Liver (tissue), 3 donors: ENCODE measurements around the gene FASN.

ENCODE experiments used
- GABPA ChIP-seq, 2 donors: IDR thresholded peaks in 1 of 2; conservative IDR thresholded peaks in 1 of 2; 2 replicates each; pipeline ENCODE4 v1.6.1; 2016; ENCODE audit warnings: antibody characterized with exemption in 2 of 2, mild to moderate bottlenecking in 1 of 2, moderate library complexity in 1 of 2
- RAD21 ChIP-seq, 2 donors: IDR thresholded peaks; 2 replicates each; pipeline ENCODE4 v1.6.1; 2016; ENCODE audit warnings: antibody characterized with exemption in 2 of 2, mild to moderate bottlenecking in 2 of 2
- YY1 ChIP-seq: IDR thresholded peaks from 2 replicates; pipeline ENCODE4 v1.6.1; 2016; ENCODE audit warnings: antibody characterized with exemption, mild to moderate bottlenecking
- TF ChIP-seq, protein P1 (sequence below): fragments of 150-350 bp; IDR thresholded peaks from 2 replicates; pipeline ENCODE4 v1.5.1; 2017; ENCODE audit warnings: improper control_type of control experiment, low read depth, low read length; ENCODE audit not compliant: missing input control
- TF ChIP-seq, protein P2 (sequence below): IDR thresholded peaks from 2 replicates; pipeline ENCODE4 v1.6.1; 2016; ENCODE audit warnings: antibody characterized with exemption
- TF ChIP-seq, protein P3 (sequence below): IDR thresholded peaks from 2 replicates; pipeline ENCODE4 v1.6.1; 2016; ENCODE audit warnings: antibody characterized with exemption, mild to moderate bottlenecking
- donor health status: healthy.
- donor health status: healthy.

DNA sequence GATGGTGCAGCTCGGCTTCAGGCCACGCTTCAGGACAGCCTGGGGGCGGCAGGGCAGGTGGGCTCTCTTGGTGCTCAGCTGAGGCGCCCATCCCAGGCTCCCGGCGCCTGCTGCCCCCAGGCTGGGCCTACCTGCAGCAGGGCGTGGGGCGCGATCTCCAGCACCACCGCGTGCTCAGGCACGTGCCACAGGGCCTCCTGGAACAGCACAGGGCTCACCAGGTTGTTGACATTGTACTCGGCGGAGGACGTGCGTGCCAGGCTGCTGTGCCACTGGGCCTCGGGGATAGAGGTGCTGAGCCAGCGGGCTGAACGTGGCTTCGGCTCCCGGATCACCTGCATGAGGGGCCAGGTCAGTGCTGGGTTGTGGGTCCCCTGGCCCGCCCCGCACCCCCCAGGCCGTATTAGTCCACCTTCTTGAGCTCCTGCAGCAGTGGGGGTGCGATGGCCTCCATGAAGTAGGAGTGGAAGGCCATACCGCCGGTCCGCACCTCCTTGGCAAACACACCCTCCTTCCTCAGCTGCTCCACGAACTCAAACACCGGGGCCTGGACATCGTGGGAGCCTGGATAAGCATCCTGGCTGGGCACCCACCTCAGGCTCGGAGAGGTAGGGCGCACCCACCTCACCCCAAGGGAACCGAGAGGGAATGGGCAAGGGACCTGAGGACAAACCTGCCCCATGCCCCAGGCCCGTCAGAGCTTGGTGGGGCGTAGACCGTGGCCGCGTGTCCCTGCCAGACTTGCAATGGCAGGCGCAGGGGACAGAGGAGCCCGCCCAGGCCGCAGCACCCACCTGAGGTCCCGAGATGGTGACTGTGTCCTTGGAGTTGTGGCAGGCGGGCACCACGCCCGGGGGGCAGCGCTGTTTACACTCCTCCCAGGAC, 9.0 kb downstream of the FASN start:
- TF ChIP-seq, protein P1, sequence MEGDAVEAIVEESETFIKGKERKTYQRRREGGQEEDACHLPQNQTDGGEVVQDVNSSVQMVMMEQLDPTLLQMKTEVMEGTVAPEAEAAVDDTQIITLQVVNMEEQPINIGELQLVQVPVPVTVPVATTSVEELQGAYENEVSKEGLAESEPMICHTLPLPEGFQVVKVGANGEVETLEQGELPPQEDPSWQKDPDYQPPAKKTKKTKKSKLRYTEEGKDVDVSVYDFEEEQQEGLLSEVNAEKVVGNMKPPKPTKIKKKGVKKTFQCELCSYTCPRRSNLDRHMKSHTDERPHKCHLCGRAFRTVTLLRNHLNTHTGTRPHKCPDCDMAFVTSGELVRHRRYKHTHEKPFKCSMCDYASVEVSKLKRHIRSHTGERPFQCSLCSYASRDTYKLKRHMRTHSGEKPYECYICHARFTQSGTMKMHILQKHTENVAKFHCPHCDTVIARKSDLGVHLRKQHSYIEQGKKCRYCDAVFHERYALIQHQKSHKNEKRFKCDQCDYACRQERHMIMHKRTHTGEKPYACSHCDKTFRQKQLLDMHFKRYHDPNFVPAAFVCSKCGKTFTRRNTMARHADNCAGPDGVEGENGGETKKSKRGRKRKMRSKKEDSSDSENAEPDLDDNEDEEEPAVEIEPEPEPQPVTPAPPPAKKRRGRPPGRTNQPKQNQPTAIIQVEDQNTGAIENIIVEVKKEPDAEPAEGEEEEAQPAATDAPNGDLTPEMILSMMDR: no peak
- TF ChIP-seq, protein P2, sequence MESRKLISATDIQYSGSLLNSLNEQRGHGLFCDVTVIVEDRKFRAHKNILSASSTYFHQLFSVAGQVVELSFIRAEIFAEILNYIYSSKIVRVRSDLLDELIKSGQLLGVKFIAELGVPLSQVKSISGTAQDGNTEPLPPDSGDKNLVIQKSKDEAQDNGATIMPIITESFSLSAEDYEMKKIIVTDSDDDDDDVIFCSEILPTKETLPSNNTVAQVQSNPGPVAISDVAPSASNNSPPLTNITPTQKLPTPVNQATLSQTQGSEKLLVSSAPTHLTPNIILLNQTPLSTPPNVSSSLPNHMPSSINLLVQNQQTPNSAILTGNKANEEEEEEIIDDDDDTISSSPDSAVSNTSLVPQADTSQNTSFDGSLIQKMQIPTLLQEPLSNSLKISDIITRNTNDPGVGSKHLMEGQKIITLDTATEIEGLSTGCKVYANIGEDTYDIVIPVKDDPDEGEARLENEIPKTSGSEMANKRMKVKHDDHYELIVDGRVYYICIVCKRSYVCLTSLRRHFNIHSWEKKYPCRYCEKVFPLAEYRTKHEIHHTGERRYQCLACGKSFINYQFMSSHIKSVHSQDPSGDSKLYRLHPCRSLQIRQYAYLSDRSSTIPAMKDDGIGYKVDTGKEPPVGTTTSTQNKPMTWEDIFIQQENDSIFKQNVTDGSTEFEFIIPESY: no peak
- no peak for TF ChIP-seq YY1
- no peak for TF ChIP-seq RAD21 (IDR thresholded peaks at IDR 0.05)
- TF ChIP-seq, protein P3, sequence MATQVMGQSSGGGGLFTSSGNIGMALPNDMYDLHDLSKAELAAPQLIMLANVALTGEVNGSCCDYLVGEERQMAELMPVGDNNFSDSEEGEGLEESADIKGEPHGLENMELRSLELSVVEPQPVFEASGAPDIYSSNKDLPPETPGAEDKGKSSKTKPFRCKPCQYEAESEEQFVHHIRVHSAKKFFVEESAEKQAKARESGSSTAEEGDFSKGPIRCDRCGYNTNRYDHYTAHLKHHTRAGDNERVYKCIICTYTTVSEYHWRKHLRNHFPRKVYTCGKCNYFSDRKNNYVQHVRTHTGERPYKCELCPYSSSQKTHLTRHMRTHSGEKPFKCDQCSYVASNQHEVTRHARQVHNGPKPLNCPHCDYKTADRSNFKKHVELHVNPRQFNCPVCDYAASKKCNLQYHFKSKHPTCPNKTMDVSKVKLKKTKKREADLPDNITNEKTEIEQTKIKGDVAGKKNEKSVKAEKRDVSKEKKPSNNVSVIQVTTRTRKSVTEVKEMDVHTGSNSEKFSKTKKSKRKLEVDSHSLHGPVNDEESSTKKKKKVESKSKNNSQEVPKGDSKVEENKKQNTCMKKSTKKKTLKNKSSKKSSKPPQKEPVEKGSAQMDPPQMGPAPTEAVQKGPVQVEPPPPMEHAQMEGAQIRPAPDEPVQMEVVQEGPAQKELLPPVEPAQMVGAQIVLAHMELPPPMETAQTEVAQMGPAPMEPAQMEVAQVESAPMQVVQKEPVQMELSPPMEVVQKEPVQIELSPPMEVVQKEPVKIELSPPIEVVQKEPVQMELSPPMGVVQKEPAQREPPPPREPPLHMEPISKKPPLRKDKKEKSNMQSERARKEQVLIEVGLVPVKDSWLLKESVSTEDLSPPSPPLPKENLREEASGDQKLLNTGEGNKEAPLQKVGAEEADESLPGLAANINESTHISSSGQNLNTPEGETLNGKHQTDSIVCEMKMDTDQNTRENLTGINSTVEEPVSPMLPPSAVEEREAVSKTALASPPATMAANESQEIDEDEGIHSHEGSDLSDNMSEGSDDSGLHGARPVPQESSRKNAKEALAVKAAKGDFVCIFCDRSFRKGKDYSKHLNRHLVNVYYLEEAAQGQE: no peak
- TF ChIP-seq GABPA (IDR thresholded peaks at IDR 0.05 in 1 of 2, conservative IDR thresholded peaks at IDR 0.05 in 1 of 2): no peak
